ENCODE results near the gene MCF2L2.
A peak's percentile ranks its signal among the peaks of the same experiment; 100 is the strongest.
"Not testable (repeated sequence)": the region's sequence is repeated elsewhere in the genome, so short reads cannot be mapped to it uniquely, and the experiment has no call there.

Gene MCF2L2

DNA sequence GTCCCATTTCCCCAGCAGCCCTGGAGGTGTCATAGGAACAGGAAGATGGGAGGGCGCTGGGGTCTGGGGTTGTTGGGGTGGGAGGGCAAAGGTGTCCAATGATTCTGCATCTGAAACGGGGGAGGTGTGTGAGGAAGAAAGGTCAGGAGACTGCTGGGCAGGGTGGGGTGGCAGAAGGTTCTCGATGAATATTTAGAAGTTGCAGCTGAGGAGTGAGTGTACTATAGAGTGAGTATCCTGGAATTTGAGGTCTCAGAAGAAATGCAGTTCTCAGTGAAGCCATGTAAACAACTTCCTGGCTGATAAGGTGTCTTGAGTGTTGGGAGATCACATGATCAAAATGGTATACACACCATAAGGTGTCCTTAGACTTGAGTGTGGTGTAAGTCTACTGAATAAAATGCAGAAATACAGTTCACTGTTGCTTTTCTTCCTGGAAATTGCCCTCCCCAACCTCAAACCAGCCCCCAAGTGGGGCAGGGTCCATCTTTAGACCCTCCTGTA, 165.5 kb downstream of the MCF2L2 start:
- no peak for DNase-seq

GRCh38 chr3:183261151-183261724, 167.2 kb downstream of the MCF2L2 start:
- no peak for DNase-seq

GRCh38 chr3:183260167-183260904, 168.1 kb downstream of the MCF2L2 start:
- no peak for DNase-seq

DNA sequence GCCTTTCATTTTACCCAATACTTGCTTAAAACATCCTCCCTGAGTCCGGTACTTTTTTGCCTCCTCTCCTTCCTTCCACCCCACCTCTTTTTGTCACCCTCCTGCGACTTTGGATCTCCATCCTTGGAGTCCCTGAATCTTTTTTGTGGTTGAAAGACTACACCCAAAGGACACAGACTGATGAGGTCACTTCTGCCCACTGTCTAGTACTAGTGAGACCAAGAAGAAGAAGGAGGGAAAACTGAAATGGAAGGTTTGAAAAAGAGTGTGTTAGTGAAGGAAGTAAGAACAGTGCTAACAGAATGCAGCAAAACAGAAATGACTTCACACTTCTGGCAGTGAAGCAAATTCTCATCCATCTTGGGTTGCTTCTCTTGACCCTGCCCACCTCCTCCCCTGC, 168.8 kb downstream of the MCF2L2 start:
- no peak for DNase-seq

DNA sequence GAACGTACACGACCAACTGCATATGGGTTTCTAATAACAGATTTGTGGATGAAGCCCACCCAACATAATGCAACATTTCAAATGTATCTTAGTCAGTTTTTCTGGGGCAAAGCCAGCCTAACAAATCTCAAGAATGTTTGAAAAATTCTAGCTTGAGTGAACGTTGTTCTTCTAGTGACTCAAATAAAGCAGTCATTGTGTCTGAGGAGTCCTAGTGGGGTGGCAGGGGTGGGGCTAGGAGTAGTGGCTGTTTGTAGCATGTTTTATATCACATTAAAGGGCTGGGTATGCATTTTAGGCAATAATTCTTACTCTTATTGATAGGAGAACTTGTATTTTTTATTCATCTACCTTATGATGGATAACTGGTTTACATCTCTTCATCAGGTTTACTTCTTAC, 169.3 kb downstream of the MCF2L2 start:
- no peak for DNase-seq

DNA sequence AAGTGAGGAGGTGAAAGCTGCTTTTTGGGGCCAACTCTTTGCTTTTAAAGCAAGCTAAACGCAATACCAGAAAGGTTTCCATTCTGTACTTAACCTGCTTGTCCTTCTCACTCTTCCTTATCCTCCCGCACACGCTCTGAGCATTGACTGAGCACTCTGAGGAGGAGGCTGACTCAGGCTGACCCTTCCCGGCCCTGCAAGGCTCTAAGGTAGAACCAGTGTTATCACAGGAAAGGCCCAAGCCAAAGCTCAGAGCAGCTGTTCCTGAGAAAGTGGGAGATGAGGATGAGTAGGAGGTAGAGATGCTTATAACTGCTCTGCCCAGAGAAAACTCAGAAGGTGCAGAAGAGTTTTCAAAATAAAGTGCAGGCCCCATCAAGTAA, 173.1 kb downstream of the MCF2L2 start:
- no peak for DNase-seq

DNA sequence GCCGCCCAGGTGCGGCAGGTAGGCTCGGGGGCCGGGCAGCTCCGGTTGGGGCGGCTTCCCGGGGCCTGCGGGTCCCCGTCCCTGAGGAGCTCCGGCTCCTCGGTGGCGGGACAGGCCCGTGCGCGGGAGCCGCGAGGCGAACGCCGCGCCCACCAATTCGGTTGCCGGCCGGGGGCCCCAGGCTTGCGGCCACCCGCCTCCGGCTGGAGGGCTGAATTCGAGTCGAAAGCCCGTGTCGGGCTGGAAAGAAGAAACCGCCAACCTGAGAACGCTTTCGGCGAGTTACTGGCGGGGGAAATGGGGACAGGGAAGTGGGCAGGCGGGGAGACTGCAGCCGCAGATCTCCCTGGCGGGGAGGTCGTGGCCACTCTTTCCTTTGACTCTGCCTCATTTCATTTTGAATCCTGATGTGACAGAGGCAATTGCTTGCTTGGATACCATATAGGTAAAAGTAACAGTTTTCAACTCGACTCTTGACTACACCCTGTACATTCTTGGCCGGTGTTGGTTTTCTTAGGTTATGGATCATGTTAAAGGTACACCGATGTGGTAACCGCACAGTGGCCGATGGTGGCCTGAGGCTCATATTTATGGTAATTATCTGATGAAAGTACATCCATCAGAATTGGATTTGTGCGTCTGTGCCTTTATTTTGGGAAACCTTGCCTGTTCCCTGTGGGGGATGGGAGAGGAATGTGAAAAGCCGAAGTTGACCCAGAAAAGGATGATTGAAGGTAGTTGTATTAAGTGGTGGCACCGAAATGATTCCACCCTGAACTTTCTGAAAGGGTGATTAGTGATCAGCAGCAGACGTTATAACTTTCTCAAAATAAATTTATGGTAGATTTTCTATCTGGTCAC, 173.7 kb downstream of the MCF2L2 start:
- DNase-seq = peak in 1 of 2 donors; percentile 36

DNA sequence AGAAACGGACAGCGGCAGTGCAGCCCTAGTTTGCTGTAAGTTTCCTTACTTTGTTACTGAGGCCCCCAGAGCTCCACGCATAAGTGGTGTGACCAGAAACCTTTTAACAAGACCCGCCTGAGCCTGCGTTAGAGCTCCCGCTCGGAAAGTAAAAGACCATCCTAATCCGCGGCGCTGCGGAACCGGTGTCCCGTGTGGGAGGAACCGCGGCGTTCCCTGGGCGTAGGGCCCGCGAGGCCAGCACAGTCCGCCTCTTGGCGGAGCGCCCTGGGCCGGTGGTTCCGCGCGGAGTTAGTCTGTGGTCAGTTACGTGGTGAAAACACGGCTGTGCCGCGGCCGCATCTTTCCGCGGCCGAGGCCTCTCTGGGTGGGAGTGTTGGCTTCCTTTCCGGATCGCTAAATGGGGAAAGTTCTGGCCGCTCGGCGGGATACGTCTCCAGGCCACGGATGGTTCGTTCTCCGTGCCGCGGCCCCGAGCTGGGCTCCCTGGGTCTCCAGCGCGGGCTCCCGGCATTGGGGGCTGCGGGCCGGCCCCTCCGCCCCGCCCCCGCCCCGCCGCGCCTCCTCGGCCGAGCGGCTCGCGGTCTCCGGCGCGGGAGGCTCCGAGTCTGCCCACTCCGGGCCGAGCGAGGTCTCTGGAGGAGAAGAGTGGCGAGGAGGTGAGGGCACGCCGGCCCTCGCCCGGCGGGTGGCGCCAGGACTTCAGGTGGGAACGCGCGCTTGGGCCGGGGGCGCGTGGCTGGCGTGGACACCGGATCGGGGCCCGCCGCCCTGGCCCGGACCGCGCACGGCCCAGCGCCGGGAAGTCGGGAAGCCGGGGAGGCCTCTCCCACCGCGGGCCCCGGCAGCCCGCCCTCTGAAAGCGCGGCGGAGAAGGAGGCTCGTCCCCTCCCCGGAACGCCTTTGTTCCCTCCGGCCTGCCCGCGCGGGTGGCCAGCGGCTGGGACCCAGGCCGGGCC, 174.6 kb downstream of the MCF2L2 start:
- peak; percentile 32 to 47 for DNase-seq

GRCh38 chr3:183252973-183253527, 175.4 kb downstream of the MCF2L2 start, which contains the start of gene B3GNT5:
B3GNT5 (plus strand) TSS chr3:183253253; CDS start chr3:183269799, 16,546 bp downstream.
- peak; percentile 55 to 74 for DNase-seq

GRCh38 chr3:183252118-183252782, 176.2 kb downstream of the MCF2L2 start:
- no peak for DNase-seq

DNA sequence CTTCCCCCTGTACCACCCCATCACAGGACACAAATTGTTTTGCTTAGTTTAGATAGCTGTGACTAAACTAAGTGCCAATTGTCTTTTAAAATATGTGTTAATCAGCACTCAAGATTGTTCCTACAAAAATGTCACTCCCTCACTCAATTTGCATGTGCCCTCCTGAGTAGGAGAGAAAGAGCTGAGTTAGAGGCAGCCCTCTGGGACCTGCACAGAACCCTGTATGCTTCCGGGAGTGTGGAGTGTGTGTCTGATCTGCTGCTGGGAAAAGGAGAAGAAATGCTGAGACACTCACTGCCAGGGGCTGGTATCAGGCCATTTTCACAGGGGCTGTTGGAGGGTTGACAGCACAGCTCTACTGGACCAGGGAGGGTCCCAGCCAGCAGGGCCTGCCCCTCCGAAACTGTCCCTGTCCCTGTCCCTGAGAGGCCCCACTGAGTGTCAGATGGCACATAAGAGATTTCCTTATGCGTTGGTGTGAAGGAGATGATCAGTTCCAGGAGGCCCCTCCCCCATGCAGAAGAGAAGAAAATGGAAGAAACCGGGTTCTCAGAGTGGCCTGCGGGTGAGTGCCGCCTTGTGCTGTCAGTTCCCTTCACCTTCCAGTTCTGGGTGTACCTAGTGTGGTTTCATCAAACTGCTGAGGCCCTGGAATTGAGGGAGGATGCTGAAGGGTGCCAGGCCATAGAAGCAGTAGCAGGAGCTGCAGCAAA, 179.3 kb downstream of the MCF2L2 start:
- DNase-seq = no peak

DNA sequence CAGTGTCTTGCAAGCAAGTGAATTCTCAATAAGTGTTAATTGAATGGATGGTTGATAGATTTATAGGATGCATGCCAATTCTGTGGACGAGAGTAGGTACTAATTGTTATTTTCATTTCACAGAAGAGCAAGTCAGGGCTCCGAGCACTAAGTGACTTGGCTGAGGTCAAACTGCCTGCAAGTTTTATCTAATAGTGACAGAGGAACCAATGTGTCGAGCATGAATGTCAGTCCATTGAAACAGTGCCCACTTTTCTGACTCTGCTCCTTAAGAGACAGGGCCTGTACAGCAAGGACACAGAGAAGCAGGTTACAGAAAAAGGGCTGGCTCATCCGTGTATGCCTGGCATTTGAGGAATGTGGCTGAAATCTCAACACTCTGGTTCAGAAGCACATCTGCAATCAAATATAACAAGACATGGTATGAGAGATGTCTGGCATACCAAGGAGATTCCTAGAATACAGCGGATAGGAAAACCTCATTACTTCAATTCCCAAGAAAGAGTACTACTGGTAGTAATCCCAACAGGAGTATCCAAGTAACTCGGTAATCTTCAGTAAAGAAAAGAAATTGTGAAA, 181.3 kb downstream of the MCF2L2 start:
- DNase-seq = no peak

DNA sequence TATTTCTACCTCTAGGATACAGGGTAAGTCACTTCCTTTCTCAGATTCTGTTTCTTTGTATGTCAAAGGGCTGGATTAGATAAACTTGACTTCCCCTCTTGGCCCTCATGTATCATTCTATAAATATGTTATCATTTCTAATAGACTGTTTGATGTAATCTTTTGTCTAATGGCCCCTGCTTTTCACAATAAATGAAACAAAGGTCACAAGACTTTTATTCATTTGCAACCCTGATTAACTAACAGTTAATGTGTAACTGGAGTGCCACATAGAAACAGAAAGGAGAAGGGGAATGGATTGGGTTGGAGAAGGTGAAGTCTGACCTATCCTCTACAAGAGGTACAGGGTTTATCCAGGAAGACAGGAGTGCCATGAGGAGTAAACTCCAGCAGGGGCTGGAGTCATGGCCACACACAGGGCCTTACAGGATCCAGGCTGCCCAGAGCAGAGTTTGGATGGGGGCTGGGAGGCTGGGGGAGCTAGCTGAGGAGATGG, 183.4 kb downstream of the MCF2L2 start:
- no peak for DNase-seq

DNA sequence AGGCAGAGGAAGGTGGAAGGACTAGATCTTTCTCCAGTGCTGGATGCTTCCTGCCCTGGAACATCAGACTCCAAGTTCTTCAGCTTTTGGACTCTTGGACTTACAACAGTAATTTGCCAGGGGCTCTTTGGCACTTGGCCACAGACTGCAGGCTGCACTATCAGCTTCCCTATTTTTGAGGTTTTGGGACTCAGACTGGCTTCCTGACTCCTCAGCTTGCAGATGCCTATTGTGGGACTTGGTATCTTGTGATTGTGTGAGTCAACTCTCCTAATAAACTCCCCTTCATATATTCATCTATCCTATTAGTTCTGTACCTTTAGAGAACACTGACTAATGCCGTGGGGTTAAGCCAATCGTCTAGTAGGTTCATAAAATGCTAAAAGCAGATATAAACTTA, 184.2 kb downstream of the MCF2L2 start:
- DNase-seq = no peak

DNA sequence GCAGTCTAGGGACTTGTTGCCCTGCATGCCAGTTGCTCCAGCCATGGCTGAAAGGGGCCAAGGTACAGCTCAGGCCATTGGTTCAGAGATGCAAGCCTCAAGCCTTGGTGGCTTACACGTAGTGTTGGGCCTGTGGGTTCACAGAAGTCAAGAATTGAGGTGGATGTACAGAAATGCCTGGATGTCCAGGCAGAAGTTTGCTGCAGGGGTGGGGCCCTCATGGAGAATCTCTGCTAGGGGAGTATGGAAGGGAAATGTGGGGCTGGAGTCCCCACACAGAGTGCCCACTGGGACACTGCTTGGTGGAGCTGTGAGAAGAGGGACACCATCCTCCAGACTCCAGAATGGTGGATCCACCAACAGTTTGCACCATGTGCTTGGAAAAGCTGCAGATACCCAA, 186.0 kb downstream of the MCF2L2 start:
- DNase-seq = no peak

DNA sequence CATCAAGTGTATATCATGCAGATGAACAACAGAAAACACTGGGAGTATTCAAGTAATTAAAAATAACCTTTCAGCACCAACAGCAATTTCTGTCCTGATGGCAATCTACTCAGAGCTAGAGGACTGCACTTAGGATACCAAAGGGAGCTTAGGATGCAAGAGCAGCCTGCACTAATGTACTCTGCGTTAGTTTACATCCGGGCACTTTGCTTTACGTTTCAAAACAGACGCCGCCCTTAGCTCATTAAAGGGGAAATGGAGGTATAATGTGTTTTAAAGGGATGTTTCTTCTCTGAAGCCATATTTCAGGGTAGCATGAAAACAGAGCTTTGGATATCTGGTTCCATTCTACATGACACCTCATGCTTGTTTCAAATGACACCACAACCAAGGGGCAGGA, 189.4 kb downstream of the MCF2L2 start:
- DNase-seq = no peak

- no peak for DNase-seq
Observed at GRCh38 chr3:183233966-183234365, 194.5 kb downstream of the MCF2L2 start.

DNA sequence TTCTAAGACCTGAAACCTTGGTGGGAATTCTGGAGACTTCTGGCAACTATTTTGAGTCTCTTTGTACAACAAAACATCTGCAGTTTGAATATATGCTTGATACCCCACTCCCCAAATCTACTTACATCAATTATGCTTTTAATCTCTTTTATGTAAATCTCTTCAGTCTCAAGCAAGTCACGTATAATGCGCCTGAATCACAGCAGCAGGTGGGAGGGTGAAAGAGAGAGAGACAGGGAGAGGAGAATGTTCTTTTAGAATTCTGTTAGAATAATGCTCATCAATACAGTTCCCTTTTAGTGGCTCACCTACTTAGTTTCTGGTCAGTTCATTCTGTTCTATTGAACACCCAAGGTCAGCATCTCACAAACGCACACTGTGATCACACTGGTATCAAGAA, 197.6 kb downstream of the MCF2L2 start:
- DNase-seq = no peak

DNA sequence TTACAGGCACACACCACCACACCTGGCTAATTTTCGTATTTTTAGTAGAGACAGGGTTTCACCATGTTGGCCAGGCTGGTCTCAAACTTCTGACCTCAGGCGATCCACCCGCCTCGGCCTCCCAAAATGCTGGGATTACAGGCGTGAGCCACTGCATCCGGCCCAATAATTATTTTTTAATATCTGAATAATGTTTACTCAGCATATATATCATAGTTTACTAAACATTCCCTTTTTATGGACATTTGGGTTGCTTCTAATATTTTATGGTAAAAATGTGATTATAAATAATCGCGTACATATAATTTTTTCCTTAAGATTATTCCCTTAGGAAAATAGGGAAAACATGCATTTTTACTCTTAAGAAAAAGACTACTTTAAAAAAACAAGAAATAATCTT, 198.2 kb downstream of the MCF2L2 start:
- not testable (repeated sequence) for DNase-seq

GRCh38 chr3:183229178-183229577, 199.2 kb downstream of the MCF2L2 start:
- DNase-seq = no peak
